Measurements from ENCODE around the gene DRC3. TPM values are rescaled to one million over a fixed set of nuclear protein-coding genes. Genes with fewer than 3 reads are reported as not detected.

Gene DRC3
- total and polyA plus RNA-seq, 5 donors from 2014 or later: not detected

DNA sequence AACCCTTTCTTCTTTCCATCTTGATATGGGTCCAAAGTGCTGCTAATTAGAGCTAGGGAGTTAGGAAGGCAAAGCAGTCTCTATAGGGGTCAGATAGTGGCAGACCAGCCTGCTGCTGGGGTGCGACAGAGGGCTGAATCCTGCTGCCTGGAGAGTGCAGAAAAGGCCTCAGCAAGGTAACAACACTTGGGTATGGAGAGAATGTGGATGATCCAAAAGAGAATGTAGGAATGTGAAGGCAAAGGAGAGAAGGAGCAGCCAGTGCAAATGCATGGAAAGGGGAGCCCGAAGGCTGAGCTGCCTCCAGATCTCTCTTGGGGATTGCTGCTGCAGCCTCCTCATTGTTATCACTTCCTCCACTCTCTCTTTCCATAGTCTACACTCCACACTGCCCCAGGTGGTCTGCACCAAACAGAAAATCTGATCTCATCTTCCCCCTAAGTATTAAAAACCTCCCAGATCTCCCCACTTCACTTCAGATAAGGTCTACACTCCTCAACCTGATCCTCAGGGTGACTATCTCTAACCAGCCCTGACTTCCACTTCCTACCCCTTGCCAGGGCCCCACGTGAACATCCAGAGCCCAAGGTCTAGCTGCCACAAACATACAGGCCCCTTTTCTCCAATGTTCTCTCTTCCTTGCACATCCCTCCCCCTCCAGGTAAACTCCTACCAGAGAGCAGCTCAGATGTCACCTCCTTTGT lies 29.2 kb upstream of the DRC3 start:
- Mint-ChIP-seq H3K4me1 (peaks cover 24 to 50% (median 29%) of the 10 kb centered on the region in 4 donors), H3K36me3 (peaks cover 8% of the 10 kb centered on the region), H3K27me3 (no peaks in the 10 kb centered on the region), H3K27ac (peak overlapping the region in 2 of 3 donors; percentile 2 to 20), H3K4me3 (peak overlapping the region in 1 of 4 donors; percentile 16), H3K9me3 (no peaks in the 10 kb centered on the region)
- peak in 1 of 3 donors; percentile 13 for DNase-seq
- H3K4me1 ChIP-seq (ENCODE audit: control insufficient read depth, insufficient read depth, low read length, poor library complexity, severe bottlenecking): no peaks in the 10 kb centered on the region
- no peaks in the 10 kb centered on the region for H3K9me3 ChIP-seq (ENCODE audit: control insufficient read depth in 2 of 2, low read length in 2 of 2)
- no peak for ATAC-seq (ENCODE audit: low read depth in 2 of 2)
- H3K27me3 ChIP-seq (ENCODE audit: control insufficient read depth, insufficient read depth, low read length): no peaks in the 10 kb centered on the region
- H3K36me3 ChIP-seq (ENCODE audit: control insufficient read depth, insufficient read depth, low read length): no peaks in the 10 kb centered on the region
- no peak overlapping the region for H3K4me3 ChIP-seq (ENCODE audit: low read depth, low read length)
- H3K27ac ChIP-seq (ENCODE audit: insufficient read depth, low read length, poor library complexity, severe bottlenecking): no peak overlapping the region

DNA sequence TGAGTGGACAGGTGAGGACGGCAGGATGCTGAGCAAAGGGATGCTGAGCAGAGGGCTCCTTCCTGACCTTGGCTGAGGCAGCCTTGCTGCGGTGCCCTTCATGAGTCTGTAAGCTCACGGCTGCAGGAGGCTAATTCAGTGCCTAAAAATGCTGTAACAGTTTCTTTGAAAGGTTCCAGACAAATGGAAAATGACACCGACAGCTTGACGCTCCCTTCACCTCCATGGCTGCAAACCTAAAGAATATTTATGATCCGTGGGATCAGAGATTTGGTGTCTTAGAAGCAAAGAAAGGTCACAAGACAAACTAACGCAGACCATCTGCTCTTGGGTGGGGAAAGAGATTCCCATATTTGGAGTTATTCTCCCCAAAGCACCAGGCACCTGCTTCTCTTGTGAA lies 28.4 kb upstream of the DRC3 start:
- Histone ChIP-seq H3K9me3 (ENCODE audit: control insufficient read depth in 2 of 2, low read length in 2 of 2) (no peaks in the 10 kb centered on the region), H3K27ac (ENCODE audit: insufficient read depth, low read length, poor library complexity, severe bottlenecking) (no peak overlapping the region), H3K27me3 (ENCODE audit: control insufficient read depth, insufficient read depth, low read length) (no peaks in the 10 kb centered on the region), H3K36me3 (ENCODE audit: control insufficient read depth, insufficient read depth, low read length) (no peaks in the 10 kb centered on the region), H3K4me3 (ENCODE audit: low read depth, low read length) (no peak overlapping the region), H3K4me1 (ENCODE audit: control insufficient read depth, insufficient read depth, low read length, poor library complexity, severe bottlenecking) (no peaks in the 10 kb centered on the region)
- H3K4me1 Mint-ChIP-seq: peaks cover 26 to 52% (median 27%) of the 10 kb centered on the region in 4 donors
- H3K27ac Mint-ChIP-seq: peak overlapping the region in 1 of 3 donors; percentile 20
- H3K27me3 Mint-ChIP-seq: no peaks in the 10 kb centered on the region
- no peak overlapping the region for H3K4me3 Mint-ChIP-seq
- ATAC-seq (ENCODE audit: low read depth in 2 of 2) (no peak), DNase-seq (no peak)
- H3K9me3 Mint-ChIP-seq: no peaks in the 10 kb centered on the region
- peaks cover 10% of the 10 kb centered on the region for H3K36me3 Mint-ChIP-seq

DNA sequence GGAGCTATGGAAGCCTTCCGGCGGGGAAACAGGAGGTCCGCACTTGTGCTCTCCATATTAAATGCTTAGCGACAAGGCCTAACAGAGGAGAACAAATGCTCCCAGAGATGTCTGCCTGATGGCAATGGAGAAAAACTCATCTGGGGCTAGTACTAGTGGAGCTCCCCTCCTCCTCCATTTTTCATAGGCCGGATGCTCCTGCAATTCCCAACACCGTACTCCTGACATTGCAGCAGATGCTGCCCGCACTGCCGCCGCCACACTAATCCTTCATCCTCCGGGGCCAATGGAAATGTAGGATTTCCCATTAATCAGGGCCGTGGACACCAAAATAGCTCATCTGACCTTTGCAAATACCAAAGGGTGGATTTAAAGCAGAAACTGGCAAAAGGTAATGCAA lies 27.9 kb upstream of the DRC3 start:
- Histone ChIP-seq H3K36me3 (ENCODE audit: control insufficient read depth, insufficient read depth, low read length) (no peaks in the 10 kb centered on the region), H3K9me3 (ENCODE audit: control insufficient read depth in 2 of 2, low read length in 2 of 2) (no peaks in the 10 kb centered on the region), H3K27ac (ENCODE audit: insufficient read depth, low read length, poor library complexity, severe bottlenecking) (no peak overlapping the region), H3K4me1 (ENCODE audit: control insufficient read depth, insufficient read depth, low read length, poor library complexity, severe bottlenecking) (no peaks in the 10 kb centered on the region), H3K4me3 (ENCODE audit: low read depth, low read length) (no peak overlapping the region), H3K27me3 (ENCODE audit: control insufficient read depth, insufficient read depth, low read length) (no peaks in the 10 kb centered on the region)
- Mint-ChIP-seq H3K9me3 (no peaks in the 10 kb centered on the region), H3K27ac (peak overlapping the region in 1 of 3 donors; percentile 23), H3K4me1 (peaks cover 22 to 51% (median 27%) of the 10 kb centered on the region in 4 donors), H3K4me3 (no peak overlapping the region), H3K27me3 (no peaks in the 10 kb centered on the region), H3K36me3 (peaks cover 14% of the 10 kb centered on the region)
- ATAC-seq (ENCODE audit: low read depth in 2 of 2) (no peak), DNase-seq (no peak)

DNA sequence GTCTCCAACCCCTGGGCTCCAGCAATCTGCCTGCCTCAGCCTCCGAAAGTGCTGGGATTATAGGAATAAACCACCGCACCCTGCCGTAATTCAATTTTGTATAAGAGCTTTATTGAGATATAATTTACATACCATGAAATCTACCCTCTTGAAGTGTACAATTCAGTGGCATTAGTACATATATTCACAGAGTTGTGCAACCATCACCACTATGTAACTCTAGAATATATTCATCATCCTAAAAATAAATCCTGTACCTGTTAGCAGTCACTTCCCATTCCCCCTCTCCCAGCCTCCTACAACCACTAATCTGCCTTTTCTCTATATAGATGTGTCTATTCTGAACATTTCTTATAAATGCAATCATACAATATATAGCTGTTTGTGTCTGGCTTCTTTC lies 26.6 kb upstream of the DRC3 start:
- Mint-ChIP-seq H3K27ac (no peak overlapping the region), H3K36me3 (peaks cover 14% of the 10 kb centered on the region), H3K4me3 (peak overlapping the region in 1 of 4 donors; percentile 34), H3K27me3 (no peaks in the 10 kb centered on the region), H3K4me1 (peaks cover 22 to 54% (median 27%) of the 10 kb centered on the region in 4 donors), H3K9me3 (no peaks in the 10 kb centered on the region)
- DNase-seq (no peak), ATAC-seq (ENCODE audit: low read depth in 2 of 2) (no peak)
- H3K27me3 ChIP-seq (ENCODE audit: control insufficient read depth, insufficient read depth, low read length): no peaks in the 10 kb centered on the region
- H3K9me3 ChIP-seq (ENCODE audit: control insufficient read depth in 2 of 2, low read length in 2 of 2): no peaks in the 10 kb centered on the region
- no peak overlapping the region for H3K27ac ChIP-seq (ENCODE audit: insufficient read depth, low read length, poor library complexity, severe bottlenecking)
- no peaks in the 10 kb centered on the region for H3K36me3 ChIP-seq (ENCODE audit: control insufficient read depth, insufficient read depth, low read length)
- no peak overlapping the region for H3K4me3 ChIP-seq (ENCODE audit: low read depth, low read length)
- H3K4me1 ChIP-seq (ENCODE audit: control insufficient read depth, insufficient read depth, low read length, poor library complexity, severe bottlenecking): no peaks in the 10 kb centered on the region

DNA sequence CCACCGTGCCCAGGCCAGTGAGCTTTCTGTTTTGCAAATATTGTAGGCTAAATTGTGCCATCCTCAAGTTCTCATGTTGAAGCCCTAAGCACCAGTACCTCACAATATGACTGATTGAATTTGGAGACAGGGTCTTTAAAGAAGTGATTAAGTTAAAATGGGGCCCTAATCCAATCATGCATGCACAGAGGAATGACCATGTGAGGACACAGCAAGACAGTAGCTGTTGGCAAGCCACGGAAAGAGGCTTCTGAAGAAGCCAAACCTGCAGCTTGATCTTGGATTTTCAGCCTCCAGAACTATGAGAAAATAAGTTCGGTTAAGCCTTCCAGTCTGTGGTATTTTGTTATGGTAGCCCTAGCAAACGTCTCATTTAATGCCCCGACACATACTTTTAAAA lies 25.4 kb upstream of the DRC3 start:
- H3K4me1 Mint-ChIP-seq: peaks cover 26 to 62% (median 30%) of the 10 kb centered on the region in 4 donors
- H3K27me3 ChIP-seq (ENCODE audit: control insufficient read depth, insufficient read depth, low read length): no peaks in the 10 kb centered on the region
- H3K4me3 Mint-ChIP-seq: no peak overlapping the region
- peaks cover 14% of the 10 kb centered on the region for H3K36me3 Mint-ChIP-seq
- no peak overlapping the region for H3K27ac Mint-ChIP-seq
- ATAC-seq (ENCODE audit: low read depth in 2 of 2) (no peak), DNase-seq (no peak)
- no peaks in the 10 kb centered on the region for H3K9me3 Mint-ChIP-seq
- no peak overlapping the region for H3K4me3 ChIP-seq (ENCODE audit: low read depth, low read length)
- no peak overlapping the region for H3K27ac ChIP-seq (ENCODE audit: insufficient read depth, low read length, poor library complexity, severe bottlenecking)
- no peaks in the 10 kb centered on the region for H3K36me3 ChIP-seq (ENCODE audit: control insufficient read depth, insufficient read depth, low read length)
- no peaks in the 10 kb centered on the region for H3K27me3 Mint-ChIP-seq
- no peaks in the 10 kb centered on the region for H3K4me1 ChIP-seq (ENCODE audit: control insufficient read depth, insufficient read depth, low read length, poor library complexity, severe bottlenecking)
- no peaks in the 10 kb centered on the region for H3K9me3 ChIP-seq (ENCODE audit: control insufficient read depth in 2 of 2, low read length in 2 of 2)

DNA sequence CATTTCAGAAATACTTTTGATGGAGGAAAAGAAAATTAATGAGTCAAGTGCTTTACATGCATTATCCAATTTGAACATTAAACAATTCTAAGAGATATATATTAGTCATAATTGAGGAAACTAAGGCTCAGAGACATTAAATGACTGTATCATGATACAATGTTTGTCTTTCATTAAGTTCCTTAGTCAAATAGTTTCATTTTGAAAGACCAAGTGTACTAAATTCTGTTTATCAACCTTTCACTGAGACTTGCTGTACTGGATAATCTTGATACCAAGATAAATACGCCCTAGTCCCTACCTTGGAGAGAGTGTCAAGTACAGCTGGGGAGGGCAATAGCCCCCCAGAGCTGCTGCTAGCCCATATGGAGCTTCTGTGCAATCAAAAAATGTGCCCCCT lies 24.7 kb upstream of the DRC3 start:
- H3K4me1 Mint-ChIP-seq: peaks cover 22 to 62% (median 28%) of the 10 kb centered on the region in 4 donors
- ATAC-seq (ENCODE audit: low read depth in 2 of 2): no peak

DNA sequence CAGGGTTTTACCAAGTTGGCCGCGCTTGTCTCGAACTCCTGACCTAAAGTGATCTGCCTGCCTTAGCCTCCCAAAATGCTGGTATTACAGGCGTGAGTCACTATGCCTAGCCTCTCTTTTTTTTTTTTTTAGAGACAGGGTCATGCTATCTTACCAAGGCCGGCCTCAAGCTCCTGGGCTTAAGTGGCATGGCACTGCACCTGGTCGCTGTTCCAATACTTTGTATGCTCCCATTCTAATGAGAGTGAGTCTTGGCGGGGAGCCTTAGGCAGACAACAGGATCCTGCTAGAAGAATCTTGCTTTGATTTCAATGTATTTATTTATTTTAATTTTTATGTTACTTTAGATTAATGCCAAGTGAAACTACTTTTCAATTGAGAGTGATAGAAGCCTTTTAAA lies 22.3 kb upstream of the DRC3 start:
- Mint-ChIP-seq H3K36me3 (peaks cover 15% of the 10 kb centered on the region), H3K27me3 (no peaks in the 10 kb centered on the region), H3K4me1 (peaks cover 19 to 60% (median 27%) of the 10 kb centered on the region in 4 donors), H3K27ac (peak overlapping the region in 1 of 3 donors; percentile 83), H3K4me3 (no peak overlapping the region), H3K9me3 (no peaks in the 10 kb centered on the region)
- no peaks in the 10 kb centered on the region for H3K27me3 ChIP-seq (ENCODE audit: control insufficient read depth, insufficient read depth, low read length)
- no peak overlapping the region for H3K4me3 ChIP-seq (ENCODE audit: low read depth, low read length)
- H3K9me3 ChIP-seq (ENCODE audit: control insufficient read depth in 2 of 2, low read length in 2 of 2): no peaks in the 10 kb centered on the region
- DNase-seq: no peak
- no peak overlapping the region for H3K27ac ChIP-seq (ENCODE audit: insufficient read depth, low read length, poor library complexity, severe bottlenecking)
- H3K36me3 ChIP-seq (ENCODE audit: control insufficient read depth, insufficient read depth, low read length): peaks cover 8% of the 10 kb centered on the region
- H3K4me1 ChIP-seq (ENCODE audit: control insufficient read depth, insufficient read depth, low read length, poor library complexity, severe bottlenecking): peaks cover 3% of the 10 kb centered on the region
- no peak for ATAC-seq (ENCODE audit: low read depth in 2 of 2)

More for the DNA sequence above, 24.7 kb upstream of the DRC3 start:
- H3K36me3 ChIP-seq (ENCODE audit: control insufficient read depth, insufficient read depth, low read length): no peaks in the 10 kb centered on the region
- peak overlapping the region in 1 of 3 donors; percentile 43 for H3K27ac Mint-ChIP-seq
- H3K27me3 Mint-ChIP-seq: no peaks in the 10 kb centered on the region
- no peaks in the 10 kb centered on the region for H3K9me3 Mint-ChIP-seq
- no peak overlapping the region for H3K4me3 ChIP-seq (ENCODE audit: low read depth, low read length)
- no peaks in the 10 kb centered on the region for H3K27me3 ChIP-seq (ENCODE audit: control insufficient read depth, insufficient read depth, low read length)
- H3K27ac ChIP-seq (ENCODE audit: insufficient read depth, low read length, poor library complexity, severe bottlenecking): no peak overlapping the region
- peak in 1 of 3 donors; percentile 13 for DNase-seq
- H3K4me3 Mint-ChIP-seq: no peak overlapping the region
- peaks cover 3% of the 10 kb centered on the region for H3K4me1 ChIP-seq (ENCODE audit: control insufficient read depth, insufficient read depth, low read length, poor library complexity, severe bottlenecking)
- H3K9me3 ChIP-seq (ENCODE audit: control insufficient read depth in 2 of 2, low read length in 2 of 2): no peaks in the 10 kb centered on the region
- peaks cover 14% of the 10 kb centered on the region for H3K36me3 Mint-ChIP-seq

DNA sequence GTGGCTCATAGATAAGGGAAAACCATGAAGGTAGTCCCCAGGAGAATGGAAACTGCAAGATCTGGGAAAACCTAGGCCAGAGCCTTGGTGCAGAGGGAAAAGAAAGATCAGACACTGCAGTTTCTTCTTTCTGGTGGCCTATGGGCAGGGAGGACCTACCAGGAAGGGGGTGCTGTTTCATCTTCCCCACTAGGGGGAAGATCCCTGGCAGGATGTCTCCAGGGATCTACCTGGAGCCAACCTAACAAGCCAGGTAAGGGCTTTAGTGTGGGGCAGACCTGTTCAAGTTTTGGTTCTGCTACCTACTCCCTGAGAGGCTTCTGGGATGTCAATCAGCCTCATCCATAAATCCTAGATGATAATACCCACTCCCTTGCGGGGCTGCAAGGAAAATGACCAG lies 21.9 kb upstream of the DRC3 start:
- Mint-ChIP-seq H3K36me3 (peaks cover 18% of the 10 kb centered on the region), H3K4me3 (no peak overlapping the region), H3K27me3 (no peaks in the 10 kb centered on the region), H3K4me1 (peaks cover 17 to 62% (median 27%) of the 10 kb centered on the region in 4 donors), H3K9me3 (no peaks in the 10 kb centered on the region), H3K27ac (peak overlapping the region in 2 of 3 donors; percentile 56 to 83)
- DNase-seq (no peak), ATAC-seq (ENCODE audit: low read depth in 2 of 2) (no peak)
- Histone ChIP-seq H3K36me3 (ENCODE audit: control insufficient read depth, insufficient read depth, low read length) (peaks cover 8% of the 10 kb centered on the region), H3K4me3 (ENCODE audit: low read depth, low read length) (no peak overlapping the region), H3K27me3 (ENCODE audit: control insufficient read depth, insufficient read depth, low read length) (no peaks in the 10 kb centered on the region), H3K9me3 (ENCODE audit: control insufficient read depth in 2 of 2, low read length in 2 of 2) (no peaks in the 10 kb centered on the region), H3K27ac (ENCODE audit: insufficient read depth, low read length, poor library complexity, severe bottlenecking) (no peak overlapping the region), H3K4me1 (ENCODE audit: control insufficient read depth, insufficient read depth, low read length, poor library complexity, severe bottlenecking) (peaks cover 3% of the 10 kb centered on the region)

All from CD4-positive, CD25-positive, alpha-beta regulatory T cell (primary cell).